ENCODE results near the gene FAM237B. TPM values are rescaled to one million over a fixed set of nuclear protein-coding genes. Genes with fewer than 3 reads are reported as not detected.

Gene FAM237B
- total RNA-seq, 3 donors from 2014 or later (not counting 1 experiment from before 2014, with no cell fraction given) = not detected

GRCh38 chr7:90303241-90303640 is 17.9 kb downstream of the FAM237B start:
- WGBS (ENCODE audit: insufficient coverage) = no CpG with 5 or more reads among the region's 1 CpG
- intact Hi-C loops (cut with micrococcal nuclease) = no loop called here
- no peak overlapping the region for H3K27ac Mint-ChIP-seq
- no peak overlapping the region for H3K4me3 Mint-ChIP-seq
- no peaks in the 10 kb centered on the region for H3K9me3 ChIP-seq (ENCODE audit: control insufficient read depth, insufficient read depth, low read length)
- H3K4me1 ChIP-seq (ENCODE audit: control insufficient read depth, insufficient read depth, low read length) = no peaks in the 10 kb centered on the region
- no peak overlapping the region for H3K4me3 ChIP-seq (ENCODE audit: low read length)
- no peak for TF ChIP-seq CTCF (IDR thresholded peaks at IDR 0.05)
- H3K27me3 ChIP-seq (ENCODE audit: control insufficient read depth, insufficient read depth, low read length) = no peaks in the 10 kb centered on the region
- no peak overlapping the region for H3K27ac ChIP-seq (ENCODE audit: low read length)
- H3K36me3 ChIP-seq (ENCODE audit: control insufficient read depth, insufficient read depth, low read length) = no peaks in the 10 kb centered on the region
- no peak for ATAC-seq
- H3K36me3 Mint-ChIP-seq = no peaks in the 10 kb centered on the region
- no peak for DNase-seq
- no peaks in the 10 kb centered on the region for H3K9me3 Mint-ChIP-seq
- peaks cover 13 to 24% of the 10 kb centered on the region in 2 donors for H3K27me3 Mint-ChIP-seq (ENCODE audit: low read depth in 2 of 2)
- no peaks in the 10 kb centered on the region for H3K4me1 Mint-ChIP-seq

- no peaks in the 10 kb centered on the region for H3K9me3 Mint-ChIP-seq
- WGBS (ENCODE audit: insufficient coverage) = 37% methylated on average over 4 of the region's 5 CpGs
- H3K4me1 Mint-ChIP-seq = no peaks in the 10 kb centered on the region
- H3K27me3 Mint-ChIP-seq (ENCODE audit: low read depth in 2 of 2) = peaks cover 9 to 20% of the 10 kb centered on the region in 2 donors
- intact Hi-C loops (cut with micrococcal nuclease) = no loop called here
- no peaks in the 10 kb centered on the region for H3K9me3 ChIP-seq (ENCODE audit: control insufficient read depth, insufficient read depth, low read length)
- ATAC-seq = peak in 1 of 3 donors; percentile 58
- no peaks in the 10 kb centered on the region for H3K4me1 ChIP-seq (ENCODE audit: control insufficient read depth, insufficient read depth, low read length)
- H3K27me3 ChIP-seq (ENCODE audit: control insufficient read depth, insufficient read depth, low read length) = no peaks in the 10 kb centered on the region
- DNase-seq = peak in 1 of 2 donors; percentile 25
- no peaks in the 10 kb centered on the region for H3K36me3 Mint-ChIP-seq
- no peak overlapping the region for H3K4me3 ChIP-seq (ENCODE audit: low read length)
- TF ChIP-seq CTCF (IDR thresholded peaks at IDR 0.05) = no peak
- H3K36me3 ChIP-seq (ENCODE audit: control insufficient read depth, insufficient read depth, low read length) = no peaks in the 10 kb centered on the region
- H3K4me3 Mint-ChIP-seq = no peak overlapping the region
- no peak overlapping the region for H3K27ac Mint-ChIP-seq
- no peak overlapping the region for H3K27ac ChIP-seq (ENCODE audit: low read length)
These were observed 22.7 kb downstream of the FAM237B start for GRCh38 chr7:90298145-90299038.

- TF ChIP-seq CTCF (IDR thresholded peaks at IDR 0.05) = no peak
- Histone ChIP-seq H3K36me3 (ENCODE audit: control insufficient read depth, insufficient read depth, low read length) (no peaks in the 10 kb centered on the region), H3K4me1 (ENCODE audit: control insufficient read depth, insufficient read depth, low read length) (no peaks in the 10 kb centered on the region), H3K4me3 (ENCODE audit: low read length) (no peak overlapping the region), H3K27me3 (ENCODE audit: control insufficient read depth, insufficient read depth, low read length) (no peaks in the 10 kb centered on the region), H3K9me3 (ENCODE audit: control insufficient read depth, insufficient read depth, low read length) (no peaks in the 10 kb centered on the region), H3K27ac (ENCODE audit: low read length) (no peak overlapping the region)
- ATAC-seq = no peak
- Mint-ChIP-seq H3K27ac (no peak overlapping the region), H3K4me1 (peaks cover 1 to 3% of the 10 kb centered on the region in 2 donors), H3K9me3 (no peaks in the 10 kb centered on the region), H3K4me3 (no peak overlapping the region), H3K36me3 (no peaks in the 10 kb centered on the region), H3K27me3 (ENCODE audit: low read depth in 2 of 2) (peaks cover 0 to 8% of the 10 kb centered on the region in 2 donors)
- no peak for DNase-seq
- intact Hi-C loops (cut with micrococcal nuclease) = no loop called here
- 97% methylated on average over 3 of the region's 3 CpGs for WGBS (ENCODE audit: insufficient coverage)
These were observed 30.6 kb downstream of the FAM237B start for GRCh38 chr7:90290244-90291113.

All from natural killer cell (primary cell).